KMS-11 (cell line): ENCODE measurements around the gene STX10.
"Not testable (repeated sequence)": the region's sequence is repeated elsewhere in the genome, so short reads cannot be mapped to it uniquely, and the experiment has no call there.

ENCODE experiments used
- H2AFZ ChIP-seq: fragments of 200-600 bp; sonication (generic); 2 replicates; pipeline ENCODE4 v1.6.1; 2016; ENCODE audit warnings: antibody characterized with exemption, mixed run types, low read depth
- H3K27ac ChIP-seq: fragments of 200-600 bp; sonication (generic); 2 replicates; pipeline ENCODE4 v1.6.1; 2016; ENCODE audit warnings: mild to moderate bottlenecking, mixed run types
- H3K27me3 ChIP-seq: fragments of 200-600 bp; sonication (generic); 2 replicates; pipeline ENCODE4 v1.6.1; 2017; ENCODE audit warnings: mild to moderate bottlenecking, low read depth, mixed run types, moderate library complexity; ENCODE audit not compliant: insufficient read depth
- H3K36me3 ChIP-seq: fragments of 200-600 bp; sonication (generic); 2 replicates; pipeline ENCODE4 v1.6.1; 2017; ENCODE audit warnings: mild to moderate bottlenecking, mixed run types; ENCODE audit not compliant: insufficient read depth
- H3K4me1 ChIP-seq: fragments of 200-600 bp; sonication (generic); 2 replicates; pipeline ENCODE4 v1.6.1; 2016; ENCODE audit warnings: mild to moderate bottlenecking, low read depth, mixed run types; ENCODE audit not compliant: poor library complexity, severe bottlenecking
- H3K4me2 ChIP-seq: fragments of 200-600 bp; sonication (generic); 2 replicates; pipeline ENCODE4 v1.7.0; 2016; ENCODE audit warnings: mild to moderate bottlenecking, mixed run types
- H3K4me3 ChIP-seq: fragments of 200-600 bp; sonication (generic); IDR thresholded peaks from 2 replicates; pipeline ENCODE4 v1.6.1; 2017; ENCODE audit warnings: low read depth, low read length, mixed read lengths; ENCODE audit not compliant: insufficient read depth
- H3K79me2 ChIP-seq: fragments of 200-600 bp; sonication (generic); 2 replicates; pipeline ENCODE4 v1.6.1; 2016; ENCODE audit warnings: low read depth, mixed run types; ENCODE audit not compliant: insufficient read depth
- H3K9ac ChIP-seq: fragments of 200-600 bp; sonication (generic); 2 replicates; pipeline ENCODE4 v1.6.1; 2016; ENCODE audit warnings: mild to moderate bottlenecking, mixed run types
- H4K20me1 ChIP-seq: fragments of 200-600 bp; sonication (generic); 2 replicates; pipeline ENCODE4 v1.6.1; 2016; ENCODE audit warnings: mild to moderate bottlenecking, mixed run types; ENCODE audit not compliant: insufficient read depth
- CTCF ChIP-seq: fragments of 200-600 bp; sonication (generic); conservative IDR thresholded peaks from 2 replicates; pipeline ENCODE4 v1.6.1; 2017; ENCODE audit warnings: low read depth, mild to moderate bottlenecking, antibody characterized with exemption, low read length, moderate library complexity, mixed read lengths

STX10 gene

GRCh38 chr19:13152356-13152973 is 2.3 kb upstream of the STX10 start:
- H3K27ac ChIP-seq, result peak overlapping the region; percentile 96
- peak overlapping the region; percentile 99 for H2AFZ ChIP-seq
- H3K9ac ChIP-seq, result peak overlapping the region; percentile 98
- H3K4me3 ChIP-seq, result peak overlapping the region; percentile 30
- H3K27me3 ChIP-seq, result no peaks in the 10 kb centered on the region; the same call in 1 of the 2 replicates
- TF ChIP-seq CTCF, result no peak
- no peaks in the 10 kb centered on the region for H3K36me3 ChIP-seq
- H3K4me1 ChIP-seq, result peaks cover 24% of the 10 kb centered on the region
- H4K20me1 ChIP-seq, result no peaks in the 10 kb centered on the region
- peak overlapping the region; percentile 100 for H3K4me2 ChIP-seq
- peaks cover 13% of the 10 kb centered on the region; the same call in 1 of the 2 replicates for H3K79me2 ChIP-seq

- peak overlapping the region; percentile 30 for H3K4me3 ChIP-seq
- peak overlapping the region; percentile 100 for H3K4me2 ChIP-seq
- H3K27me3 ChIP-seq, result no peaks in the 10 kb centered on the region; the same call in 1 of the 2 replicates
- peak overlapping the region; percentile 98 for H3K9ac ChIP-seq
- H2AFZ ChIP-seq, result peak overlapping the region; percentile 99
- peak overlapping the region; percentile 96 for H3K27ac ChIP-seq
- TF ChIP-seq CTCF, result no peak
- H3K36me3 ChIP-seq, result no peaks in the 10 kb centered on the region
- no peaks in the 10 kb centered on the region for H4K20me1 ChIP-seq
- H3K79me2 ChIP-seq, result peaks cover 13% of the 10 kb centered on the region; the same call in 1 of the 2 replicates
- H3K4me1 ChIP-seq, result peaks cover 23% of the 10 kb centered on the region
Observed at GRCh38 chr19:13151605-13152355, 1.6 kb upstream of the STX10 start.

GRCh38 chr19:13150931-13151604 is 893 bp upstream of the STX10 start:
- Histone ChIP-seq H3K4me2 (peak overlapping the region; percentile 85), H3K79me2 (peaks cover 13% of the 10 kb centered on the region; the same call in 1 of the 2 replicates), H2AFZ (peak overlapping the region; percentile 88), H3K27me3 (no peaks in the 10 kb centered on the region; the same call in 1 of the 2 replicates), H4K20me1 (no peaks in the 10 kb centered on the region), H3K36me3 (no peaks in the 10 kb centered on the region), H3K4me1 (peaks cover 16% of the 10 kb centered on the region), H3K4me3 (peak overlapping the region; percentile 51), H3K9ac (peak overlapping the region; percentile 49), H3K27ac (no peak overlapping the region)
- no peak for TF ChIP-seq CTCF

- H2AFZ ChIP-seq, result peak overlapping the region; percentile 88
- no peak for TF ChIP-seq CTCF
- H3K27me3 ChIP-seq, result no peaks in the 10 kb centered on the region; the same call in 1 of the 2 replicates
- H3K4me3 ChIP-seq, result peak overlapping the region; percentile 64
- H3K27ac ChIP-seq, result no peak overlapping the region
- H3K36me3 ChIP-seq, result no peaks in the 10 kb centered on the region
- H3K4me1 ChIP-seq, result peaks cover 2% of the 10 kb centered on the region
- H3K4me2 ChIP-seq, result peak overlapping the region; percentile 85; the same call in 1 of the 2 replicates
- H3K9ac ChIP-seq, result peak overlapping the region; percentile 49; the same call in 1 of the 2 replicates
- H3K79me2 ChIP-seq, result peaks cover 13% of the 10 kb centered on the region; the same call in 1 of the 2 replicates
- H4K20me1 ChIP-seq, result no peaks in the 10 kb centered on the region
Observed at GRCh38 chr19:13149628-13150186, 468 bp downstream of the STX10 start.

- not testable (repeated sequence) for H3K27ac ChIP-seq, H3K36me3 ChIP-seq
- H2AFZ ChIP-seq, result peak overlapping the region; percentile 88
Observed at GRCh38 chr19:13149173-13149627, 975 bp downstream of the STX10 start.

More at GRCh38 chr19:13149173-13149627, 975 bp downstream of the STX10 start:
- H3K4me3 ChIP-seq, H3K27me3 ChIP-seq, H3K4me1 ChIP-seq, H4K20me1 ChIP-seq: not testable (repeated sequence)
- H3K9ac ChIP-seq, result peak overlapping the region; percentile 49; the same call in 1 of the 2 replicates
- peaks cover 12% of the 10 kb centered on the region; the same call in 1 of the 2 replicates for H3K79me2 ChIP-seq
- H3K4me2 ChIP-seq, result peak overlapping the region; percentile 85; the same call in 1 of the 2 replicates
